NAMALWA (cell line): Measurements from ENCODE around the gene NFIX.

ENCODE experiments used
- DNase-seq: peaks from one replicate; pipeline ENCODE4 v3.0.0-alpha.2; 2015; ENCODE audit warnings: low spot score

Gene NFIX

DNA sequence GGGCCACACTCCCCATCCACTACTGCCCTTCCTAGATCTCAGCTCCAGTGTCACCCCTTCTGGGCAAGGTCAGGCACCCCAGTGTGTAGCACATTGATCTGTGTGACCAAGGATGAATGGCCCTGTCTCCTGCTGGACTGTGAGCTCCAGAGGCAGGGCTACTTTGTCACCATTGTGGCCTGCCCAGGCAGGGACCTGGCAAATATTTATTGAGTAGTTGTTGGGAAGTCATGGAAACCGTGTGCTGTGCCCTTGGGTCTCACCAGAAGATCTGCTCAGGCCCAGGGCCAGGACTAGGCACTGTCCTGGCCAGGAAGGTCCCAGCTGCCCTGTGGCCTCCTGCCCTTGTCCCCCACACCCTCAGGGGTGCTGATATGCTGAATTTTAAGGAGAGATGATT is 133.3 kb downstream of the NFIX start:
- DNase-seq = no peak

DNA sequence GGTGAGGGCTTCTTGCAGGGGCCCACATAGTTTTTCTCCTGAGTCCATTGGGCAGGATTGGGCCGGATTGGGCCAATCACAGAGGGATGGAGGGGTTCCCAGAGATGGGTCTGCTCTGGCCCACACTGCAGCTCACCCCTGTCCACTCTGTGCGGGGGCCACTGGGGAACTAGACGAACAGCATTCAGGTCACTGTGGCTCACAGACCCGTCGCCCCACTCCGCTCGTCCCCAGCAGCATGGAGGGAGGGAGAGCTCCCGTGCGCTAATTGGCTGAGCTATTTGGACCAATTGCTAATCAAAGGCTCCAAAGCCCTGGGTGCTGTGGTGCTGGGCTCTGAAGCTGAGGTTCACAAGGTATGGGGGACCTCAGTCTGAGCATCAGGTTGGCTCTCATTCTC is 134.1 kb downstream of the NFIX start:
- no peak for DNase-seq

DNA sequence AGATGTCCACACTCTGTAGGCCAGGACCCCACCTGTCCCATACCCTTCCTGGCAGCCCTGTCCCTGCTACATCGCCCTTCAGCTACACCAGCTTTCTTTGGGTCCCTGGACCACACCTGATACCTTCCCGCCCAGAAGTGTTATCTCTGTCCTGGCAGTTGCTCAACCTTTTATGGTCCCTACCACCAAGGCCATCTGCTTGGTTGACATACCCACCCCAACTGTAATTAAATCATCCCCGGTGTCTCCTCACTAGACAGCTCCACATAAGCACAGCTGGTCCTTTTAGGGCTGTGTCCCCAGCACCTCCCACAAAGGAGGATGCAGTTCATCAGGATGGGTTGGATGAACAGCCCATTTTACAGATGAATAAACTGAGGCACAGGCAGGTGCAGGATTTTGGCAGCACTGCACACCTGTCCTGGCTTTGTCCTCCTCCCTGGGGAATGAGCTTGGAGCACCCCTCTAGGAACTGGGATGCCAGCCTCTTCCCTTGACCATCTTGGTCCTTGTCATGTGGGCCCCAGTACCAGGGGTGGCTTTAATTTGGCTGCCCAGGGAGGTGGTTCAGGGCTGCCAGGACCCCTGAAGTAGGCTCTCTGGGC is 135.7 kb downstream of the NFIX start:
- DNase-seq = no peak

DNA sequence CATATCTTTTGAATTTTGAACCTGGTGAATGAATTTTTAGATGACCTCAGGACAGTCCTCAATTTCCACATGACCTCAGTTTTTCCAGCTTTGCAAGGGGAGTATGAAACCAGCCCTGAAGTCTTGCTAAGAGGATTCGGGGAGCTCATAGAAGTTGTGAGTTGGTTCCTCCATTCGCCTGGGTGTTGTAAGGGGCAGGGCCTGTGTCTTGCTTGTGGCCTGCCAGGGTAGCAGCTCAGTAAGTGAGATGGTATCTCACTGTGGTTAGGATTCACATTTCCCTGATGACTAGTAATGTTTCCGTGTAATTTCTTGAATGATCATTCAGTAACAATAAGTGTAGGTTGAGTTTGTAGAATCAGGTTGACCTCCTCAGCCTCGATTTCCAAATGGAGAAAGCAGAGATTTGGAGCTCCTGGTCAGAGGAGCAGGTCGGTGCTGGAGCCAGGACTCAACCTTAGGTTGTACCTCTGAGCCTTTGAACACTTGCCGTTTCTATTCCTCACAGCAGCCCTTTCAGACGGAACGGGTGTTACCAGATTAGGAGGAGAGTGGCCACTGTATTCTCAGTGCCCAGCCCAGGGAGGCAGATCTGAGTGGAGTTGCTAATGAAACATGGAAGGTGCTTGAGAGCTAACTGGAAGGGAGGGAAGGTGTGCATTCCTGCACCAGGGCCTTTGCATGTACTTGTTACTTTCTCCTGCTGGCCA is 137.4 kb downstream of the NFIX start:
- DNase-seq = no peak

DNA sequence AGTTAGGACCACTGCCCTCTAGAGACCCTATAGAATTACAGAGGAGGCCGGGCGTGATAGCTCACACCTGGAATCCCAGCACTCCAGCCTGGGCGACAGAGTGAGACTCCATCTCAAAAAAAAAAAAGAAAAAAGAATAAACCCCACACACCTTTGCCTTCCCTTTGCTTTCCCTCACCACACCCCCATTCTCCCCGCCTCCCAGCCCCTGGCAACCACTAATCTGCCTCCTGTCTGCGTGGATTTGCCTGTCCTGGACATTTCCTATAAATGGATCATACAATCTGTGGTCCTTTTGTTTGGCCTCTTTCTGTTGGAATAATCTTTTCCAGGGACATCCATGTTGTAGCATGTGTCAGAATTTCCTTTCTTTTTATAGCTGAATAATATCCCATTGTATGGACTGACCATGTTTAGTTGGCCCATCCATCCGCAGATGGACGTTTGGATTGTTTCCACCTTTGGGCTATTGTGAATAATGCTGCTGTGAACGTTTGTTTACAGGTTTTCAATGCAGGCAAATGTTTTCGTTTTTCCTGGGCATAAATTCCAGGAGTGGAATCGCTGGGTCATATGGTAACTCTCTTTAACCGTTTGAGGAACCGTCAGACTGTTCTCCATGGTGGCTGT is 138.1 kb downstream of the NFIX start:
- no peak for DNase-seq

DNA sequence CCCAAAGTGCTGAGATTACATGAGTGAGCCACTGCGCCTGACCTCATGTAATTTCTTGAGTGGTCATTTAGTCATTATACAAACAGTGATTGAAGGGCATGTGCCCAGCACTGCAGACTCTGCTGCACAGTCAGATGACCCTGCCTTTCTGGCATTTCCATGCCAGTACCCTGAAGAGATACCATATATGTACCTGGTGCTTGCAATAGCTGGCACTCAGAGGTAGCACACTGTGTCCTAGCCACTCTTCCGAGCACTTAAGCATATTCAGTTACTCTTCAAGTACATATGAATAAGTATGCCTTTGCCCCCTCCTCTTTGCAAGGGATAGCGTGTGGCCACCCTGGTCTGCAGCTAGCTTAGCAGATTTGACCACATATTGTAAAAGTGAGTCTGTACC is 139.4 kb downstream of the NFIX start:
- DNase-seq = no peak

DNA sequence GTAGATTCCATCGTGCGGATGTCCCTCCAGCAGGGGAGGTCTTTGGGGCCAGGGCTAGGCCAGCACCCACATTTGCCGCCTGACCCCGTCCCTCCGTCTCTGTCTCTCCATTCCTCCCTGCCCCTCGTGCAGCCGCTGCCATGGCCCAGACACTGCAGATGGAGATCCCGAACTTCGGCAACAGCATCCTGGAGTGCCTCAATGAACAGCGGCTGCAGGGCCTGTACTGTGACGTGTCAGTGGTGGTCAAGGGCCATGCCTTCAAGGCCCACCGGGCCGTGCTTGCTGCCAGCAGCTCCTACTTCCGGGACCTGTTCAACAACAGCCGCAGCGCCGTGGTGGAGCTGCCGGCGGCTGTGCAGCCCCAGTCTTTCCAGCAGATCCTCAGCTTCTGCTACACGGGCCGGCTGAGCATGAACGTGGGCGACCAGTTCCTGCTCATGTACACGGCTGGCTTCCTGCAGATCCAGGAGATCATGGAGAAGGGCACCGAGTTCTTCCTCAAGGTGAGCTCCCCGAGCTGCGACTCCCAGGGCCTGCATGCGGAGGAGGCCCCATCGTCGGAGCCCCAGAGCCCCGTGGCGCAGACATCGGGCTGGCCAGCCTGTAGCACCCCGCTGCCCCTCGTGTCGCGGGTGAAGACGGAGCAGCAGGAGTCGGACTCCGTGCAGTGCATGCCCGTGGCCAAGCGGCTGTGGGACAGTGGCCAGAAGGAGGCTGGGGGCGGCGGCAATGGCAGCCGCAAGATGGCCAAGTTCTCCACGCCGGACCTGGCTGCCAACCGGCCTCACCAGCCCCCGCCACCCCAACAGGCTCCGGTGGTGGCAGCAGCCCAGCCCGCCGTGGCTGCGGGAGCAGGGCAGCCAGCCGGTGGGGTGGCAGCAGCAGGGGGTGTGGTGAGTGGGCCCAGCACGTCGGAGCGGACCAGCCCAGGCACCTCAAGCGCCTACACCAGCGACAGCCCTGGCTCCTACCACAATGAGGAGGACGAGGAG is 140.1 kb downstream of the NFIX start:
- no peak for DNase-seq

DNA sequence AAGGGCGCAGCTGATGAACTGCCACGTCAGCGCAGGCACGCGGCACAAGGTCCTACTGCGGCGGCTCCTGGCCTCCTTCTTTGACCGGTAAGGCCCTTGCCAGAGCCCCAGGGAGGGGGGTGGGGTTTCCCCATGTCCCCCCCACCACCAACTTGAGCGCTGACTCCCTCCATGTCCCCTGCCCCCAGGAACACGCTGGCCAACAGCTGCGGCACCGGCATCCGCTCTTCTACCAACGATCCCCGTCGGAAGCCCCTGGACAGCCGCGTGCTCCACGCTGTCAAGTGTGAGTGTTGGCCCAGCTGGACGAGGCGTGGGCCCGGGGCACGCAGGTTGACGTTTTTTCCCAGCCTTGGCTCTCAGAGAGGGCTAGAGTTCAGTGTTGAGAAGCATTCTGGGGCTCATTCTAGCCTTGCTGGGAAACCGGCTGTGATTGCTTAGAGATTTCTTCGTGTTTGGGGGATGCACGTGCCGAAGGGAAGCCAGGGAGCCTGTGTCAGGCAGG is 142.1 kb downstream of the NFIX start:
- no peak for DNase-seq

DNA sequence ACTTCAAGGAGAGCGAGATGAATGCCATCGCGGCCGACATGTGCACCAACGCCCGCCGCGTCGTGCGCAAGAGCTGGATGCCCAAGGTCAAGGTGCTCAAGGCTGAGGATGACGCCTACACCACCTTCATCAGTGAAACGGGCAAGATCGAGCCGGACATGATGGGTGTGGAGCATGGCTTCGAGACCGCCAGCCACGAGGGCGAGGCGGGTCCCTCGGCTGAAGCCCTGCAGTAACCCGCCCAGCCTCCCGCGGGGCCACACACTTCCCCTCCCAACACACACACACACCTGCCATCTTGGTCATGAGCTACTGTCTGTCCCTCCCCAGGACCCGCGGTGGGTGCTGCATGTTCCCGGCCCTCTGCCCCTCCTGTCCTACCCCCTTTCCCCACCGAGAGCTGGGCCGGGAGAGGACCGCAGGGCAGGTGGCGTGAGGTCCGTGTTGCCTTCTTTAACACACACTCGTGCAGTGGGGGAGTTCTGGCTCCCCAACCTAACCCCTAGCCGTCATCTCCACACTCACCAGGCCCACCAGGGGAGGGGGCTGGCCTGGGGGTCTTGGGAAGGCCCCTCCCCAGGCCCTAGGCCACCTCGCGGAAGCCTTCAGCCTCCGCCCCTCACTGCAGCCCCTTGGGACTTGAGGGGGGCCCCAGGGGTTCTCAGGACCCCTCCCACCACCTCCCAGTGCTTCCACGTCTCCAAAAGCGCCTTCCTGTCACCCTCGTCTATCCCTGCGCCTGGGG is 143.1 kb downstream of the NFIX start:
- no peak for DNase-seq

DNA sequence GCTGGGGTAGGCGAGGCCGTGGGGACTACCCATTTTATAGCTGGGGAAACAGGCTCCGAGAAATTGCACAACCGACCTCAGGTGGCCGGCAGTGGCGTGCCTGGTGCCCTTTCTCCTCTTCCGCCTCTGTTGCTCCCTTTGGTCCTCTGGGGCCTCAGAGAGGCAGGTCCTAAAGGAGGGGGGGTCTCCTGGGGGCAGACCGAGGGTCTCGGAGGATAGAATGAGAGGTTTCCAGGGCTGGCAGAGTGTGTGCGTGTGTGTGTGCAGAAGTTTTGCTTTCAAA is 143.6 kb downstream of the NFIX start:
- no peak for DNase-seq

DNA sequence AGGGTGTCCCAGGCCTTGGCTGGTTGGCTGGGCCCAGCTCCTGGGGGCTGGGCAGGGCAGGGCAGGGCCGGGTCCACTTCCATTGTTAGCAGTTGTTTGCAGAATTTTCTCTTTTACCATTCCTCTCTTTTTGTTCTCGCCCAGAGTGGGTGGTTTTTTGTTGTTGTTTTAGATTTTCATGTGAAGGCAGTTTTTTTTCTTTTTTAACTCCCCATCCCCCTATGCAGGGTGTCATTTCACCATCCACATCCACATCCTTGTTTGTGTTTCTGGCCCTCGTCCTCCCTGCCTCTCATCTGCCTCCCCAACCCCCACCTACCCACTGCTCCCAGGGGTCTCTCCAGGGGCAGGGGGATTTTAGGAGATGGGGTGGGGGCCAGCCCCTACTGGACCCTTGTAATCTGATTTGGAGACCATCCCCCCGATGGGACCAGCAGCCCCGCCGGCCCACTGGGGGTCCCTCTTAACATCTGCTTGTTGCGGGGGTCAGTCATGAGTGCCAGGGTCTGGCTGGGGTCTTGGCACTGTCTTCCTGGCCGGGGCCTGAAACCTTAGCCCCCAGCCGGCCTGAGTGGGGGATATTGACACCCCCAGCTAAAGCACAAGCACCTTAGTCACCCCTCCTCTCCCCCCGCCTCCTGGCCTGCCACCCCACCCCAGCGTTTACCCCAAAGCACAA is 144.5 kb downstream of the NFIX start:
- no peak for DNase-seq

DNA sequence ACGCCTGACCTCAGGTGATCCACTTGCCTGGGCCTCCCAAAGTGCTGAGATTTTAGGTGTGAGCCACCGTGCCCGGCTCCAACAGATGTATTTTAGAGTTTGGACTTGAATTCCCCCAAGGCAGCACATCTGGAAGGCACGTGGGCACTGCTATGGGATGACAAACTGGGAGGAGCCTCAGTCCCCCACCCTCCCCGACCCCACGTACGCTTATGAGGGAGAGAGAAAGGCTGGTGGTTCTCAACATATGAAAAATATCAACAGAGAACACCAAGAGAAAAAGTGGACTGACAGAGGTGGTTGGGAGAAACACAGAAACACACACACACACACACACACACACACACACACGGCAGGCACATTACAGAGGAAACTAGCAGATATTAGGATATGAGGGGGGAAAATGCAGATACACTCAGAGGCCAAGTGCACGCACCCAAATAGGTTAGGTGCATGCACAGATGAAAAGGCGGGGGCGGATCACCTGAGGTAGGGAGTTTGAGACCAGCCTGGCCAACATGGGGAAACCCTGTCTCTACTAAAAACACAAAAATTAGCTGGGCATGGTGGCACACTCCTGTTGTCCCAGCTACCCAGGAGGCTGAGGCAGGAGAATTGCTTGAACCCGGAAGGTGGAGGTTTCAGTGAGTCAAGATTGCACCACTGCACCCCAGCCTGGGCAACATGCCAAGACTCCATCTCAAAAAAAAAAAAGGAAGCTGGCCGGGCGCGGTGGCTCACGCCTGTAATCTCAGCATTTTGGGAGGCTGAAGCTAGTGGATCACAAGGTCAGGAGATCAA is 151.7 kb downstream of the NFIX start:
- no peak for DNase-seq
